ENCODE results near the gene EHD2.
A peak's percentile ranks its signal among the peaks of the same experiment; 100 is the strongest.
"Not testable (repeated sequence)": the region's sequence is repeated elsewhere in the genome, so short reads cannot be mapped to it uniquely, and the experiment has no call there.

The EHD2 gene

DNA sequence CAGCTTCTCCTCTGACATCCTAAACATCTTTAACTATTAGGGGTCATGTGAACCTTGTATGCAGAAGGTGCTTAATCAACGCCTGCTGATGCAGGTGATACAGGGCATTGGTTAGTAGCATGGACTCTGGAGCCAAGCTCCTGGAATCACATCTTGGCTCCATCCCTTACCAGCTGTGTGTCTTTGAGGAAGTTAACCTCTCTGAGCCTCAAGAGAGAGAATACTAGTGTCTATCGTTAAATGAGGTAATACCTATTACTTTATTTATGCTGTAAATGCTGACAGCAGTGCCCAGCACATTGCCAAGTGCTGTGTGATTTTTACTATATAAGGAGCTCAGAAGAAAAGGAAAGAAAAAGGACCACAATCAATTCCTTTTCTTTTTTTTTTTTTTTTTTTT lies 54.1 kb downstream of the EHD2 start:
- DNase-seq (ENCODE audit: low read depth in 2 of 2): no peak

DNA sequence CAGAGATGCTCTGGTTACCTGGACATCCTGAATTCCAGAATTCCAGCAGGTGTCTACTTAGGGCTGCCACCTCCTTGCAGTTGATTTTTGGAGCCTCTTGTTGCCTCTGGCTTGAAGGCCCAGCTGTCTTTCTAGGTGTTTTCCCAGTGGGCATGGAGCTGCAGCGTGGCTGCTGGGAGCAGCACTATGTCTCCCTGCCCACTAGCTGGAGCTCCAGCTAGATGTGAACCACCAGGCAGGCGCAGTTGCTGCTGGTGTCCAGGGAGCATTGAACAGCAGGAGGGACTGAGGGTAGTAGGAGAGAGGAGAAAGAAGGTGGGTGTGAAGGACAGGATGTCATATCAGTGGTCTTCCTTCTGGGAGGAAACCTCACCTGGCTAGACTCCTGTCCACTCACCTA lies 55.4 kb downstream of the EHD2 start:
- no peak for DNase-seq (ENCODE audit: low read depth in 2 of 2)

DNA sequence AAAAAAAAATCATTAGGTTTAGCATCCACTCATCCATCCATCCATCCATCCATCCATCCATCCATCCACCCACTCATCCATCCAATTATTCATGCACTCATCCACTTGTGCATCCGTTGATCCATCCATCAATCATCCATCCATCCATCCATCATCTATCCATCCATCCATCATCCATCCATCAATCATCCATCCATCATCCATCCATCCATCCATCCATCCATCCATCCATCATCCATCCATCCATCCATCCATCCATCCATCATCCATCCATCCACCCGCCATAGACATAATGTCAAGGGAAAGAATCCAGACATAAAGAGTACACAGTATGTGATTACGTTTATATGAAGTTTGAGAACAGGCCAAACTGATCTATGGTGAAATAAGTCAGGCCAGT lies 56.3 kb downstream of the EHD2 start:
- no peak for DNase-seq (ENCODE audit: low read depth in 2 of 2)

DNA sequence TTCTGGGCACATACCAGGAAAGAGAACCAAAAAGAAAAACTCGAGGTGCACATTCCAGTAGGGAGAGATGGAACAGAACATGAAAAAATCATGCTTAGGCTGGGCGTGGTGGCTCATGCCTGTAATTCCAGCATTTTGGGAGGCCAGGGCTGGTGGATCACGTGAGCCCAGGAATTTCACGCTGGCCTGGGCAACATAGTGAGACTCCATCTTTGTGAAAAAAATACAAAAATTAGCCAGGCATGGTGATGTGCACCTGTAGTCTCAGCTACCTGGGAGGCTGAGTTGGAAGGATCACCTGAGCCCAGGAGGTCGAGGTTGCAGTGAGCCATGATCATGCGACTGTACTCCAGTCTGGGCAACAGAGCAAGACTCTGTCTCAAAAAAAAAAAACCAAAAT lies 58.1 kb downstream of the EHD2 start:
- not testable (repeated sequence) for DNase-seq (ENCODE audit: low read depth in 2 of 2)

DNA sequence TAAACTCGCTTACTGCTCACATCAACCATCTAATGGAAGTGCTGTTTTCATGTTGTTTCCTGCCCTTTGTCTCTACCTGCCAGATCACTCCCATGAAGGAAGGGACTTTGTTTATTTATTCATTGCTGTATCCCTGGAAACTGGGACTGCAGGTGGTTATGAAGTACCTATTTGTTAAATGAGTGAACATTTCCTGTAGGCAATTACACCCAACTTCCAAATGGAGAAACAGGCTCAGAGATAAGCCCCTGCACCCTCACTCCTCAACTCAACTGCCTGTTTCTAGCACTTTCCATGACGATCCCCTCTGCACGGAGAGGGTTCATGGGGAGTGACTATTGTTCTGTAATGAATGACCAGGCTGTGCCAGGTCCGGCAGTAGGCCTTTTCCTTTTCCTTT lies 63.3 kb downstream of the EHD2 start:
- DNase-seq (ENCODE audit: low read depth in 2 of 2): no peak

DNA sequence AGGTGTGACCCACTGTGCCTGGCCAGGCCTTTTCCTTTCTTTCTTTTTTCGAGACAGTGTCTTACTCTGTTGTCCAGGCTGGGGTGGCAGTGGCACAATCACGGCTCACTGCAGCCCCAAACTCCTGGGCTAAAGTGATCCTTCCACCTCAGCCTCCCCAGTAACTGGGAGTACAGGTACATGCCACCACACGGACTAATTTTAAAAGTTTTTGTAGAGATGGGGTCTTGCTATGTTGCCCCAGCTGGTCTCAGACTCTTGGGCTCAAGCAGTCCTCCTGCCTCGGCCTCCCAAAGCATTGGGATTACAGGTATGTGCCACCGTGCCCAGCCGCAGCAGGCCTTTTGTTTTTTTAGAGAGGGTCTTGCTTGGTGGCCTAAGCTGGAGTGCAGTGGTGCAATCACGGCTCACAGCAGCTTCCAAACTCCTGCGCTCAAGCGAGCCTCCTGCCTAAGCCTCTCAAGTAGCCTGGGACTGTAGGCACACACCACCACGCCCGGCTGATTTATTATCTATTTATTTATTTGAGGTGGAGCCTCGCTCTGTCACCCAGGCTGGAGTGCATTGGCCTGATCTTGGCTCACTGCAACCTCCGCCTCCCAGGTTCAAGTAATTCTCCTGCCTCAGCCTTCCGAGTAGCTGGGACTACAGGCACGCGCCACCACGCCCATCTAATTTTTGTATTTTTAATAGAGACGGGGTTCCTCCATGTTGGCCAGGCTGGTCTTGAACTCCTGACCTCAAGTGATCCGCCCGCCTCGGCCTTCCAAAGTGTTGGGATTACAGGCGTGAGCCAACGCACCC lies 64.2 kb downstream of the EHD2 start:
- not testable (repeated sequence) for DNase-seq (ENCODE audit: low read depth in 2 of 2)

DNA sequence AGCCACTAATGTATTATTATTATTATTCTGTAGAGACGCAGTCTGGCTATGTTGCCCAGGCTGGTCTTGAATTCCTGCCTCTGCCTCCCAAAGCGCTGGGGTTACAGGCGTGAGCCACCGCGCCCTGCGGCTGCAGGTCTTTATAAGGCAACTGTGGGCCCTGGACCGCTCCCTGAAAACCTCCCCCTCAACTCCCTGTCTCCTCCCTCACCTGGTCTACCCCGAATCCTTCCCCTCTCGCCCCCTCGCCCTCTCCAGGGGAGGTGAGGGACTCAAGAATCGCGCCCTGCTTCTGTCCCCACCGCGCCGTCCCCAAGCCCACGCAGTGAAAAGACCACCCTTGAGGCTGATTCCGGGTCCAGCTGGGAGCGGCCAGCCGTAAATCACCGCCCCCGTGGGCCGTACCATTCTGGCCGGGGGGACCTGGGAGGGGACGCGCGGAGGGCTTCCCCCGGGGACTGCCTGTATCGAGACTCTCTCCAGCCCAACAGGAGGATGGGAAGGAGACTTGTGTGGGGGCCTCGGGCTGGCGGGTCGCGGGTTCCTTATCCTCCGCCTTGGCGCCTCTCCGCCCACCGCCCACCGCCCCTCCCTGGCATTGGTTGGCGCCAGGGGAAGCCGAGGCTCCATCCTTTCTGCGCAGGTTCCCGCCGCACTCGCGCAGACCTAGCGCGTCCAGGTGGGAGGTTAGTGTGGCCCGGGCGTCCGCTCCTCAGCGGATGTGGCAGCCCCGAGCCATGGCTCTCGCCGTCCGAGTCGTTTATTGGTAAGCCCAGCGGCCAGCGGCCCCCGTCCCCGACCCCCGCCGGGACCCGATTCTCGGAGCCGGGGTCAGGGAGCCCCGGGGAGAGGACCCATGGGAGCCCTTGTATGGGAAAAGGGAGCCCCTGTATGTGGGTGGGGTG lies 65.1 kb downstream of the EHD2 start, which contains the start of gene SELENOW:
TSS of gene SELENOW (plus strand) at position 655 of the 905 bp plus-strand sequence. CDS start at position 738, 83 bp downstream.
- DNase-seq (ENCODE audit: low read depth in 2 of 2): peak; percentile 53 to 60

DNA sequence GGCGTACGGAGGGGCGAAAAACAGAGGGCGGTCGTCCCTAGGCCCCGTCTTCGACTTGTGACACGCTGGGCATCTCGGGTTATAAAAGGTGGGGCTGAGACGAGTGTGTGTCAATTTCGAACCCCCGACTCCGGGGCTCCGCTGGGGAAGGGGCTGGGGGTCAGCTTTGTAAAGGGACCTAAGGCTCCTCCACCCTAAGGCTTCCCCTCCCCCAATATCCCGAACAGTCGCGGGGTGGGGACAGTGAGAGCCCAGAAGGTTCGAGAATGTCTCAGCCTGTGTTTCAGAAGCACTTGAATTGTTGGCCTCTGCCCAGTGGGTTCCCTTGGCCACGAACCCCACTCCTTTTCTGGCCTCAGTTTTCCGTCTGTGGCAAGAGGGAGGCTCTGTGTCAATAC lies 65.7 kb downstream of the EHD2 start:
- no peak for DNase-seq (ENCODE audit: low read depth in 2 of 2)

DNA sequence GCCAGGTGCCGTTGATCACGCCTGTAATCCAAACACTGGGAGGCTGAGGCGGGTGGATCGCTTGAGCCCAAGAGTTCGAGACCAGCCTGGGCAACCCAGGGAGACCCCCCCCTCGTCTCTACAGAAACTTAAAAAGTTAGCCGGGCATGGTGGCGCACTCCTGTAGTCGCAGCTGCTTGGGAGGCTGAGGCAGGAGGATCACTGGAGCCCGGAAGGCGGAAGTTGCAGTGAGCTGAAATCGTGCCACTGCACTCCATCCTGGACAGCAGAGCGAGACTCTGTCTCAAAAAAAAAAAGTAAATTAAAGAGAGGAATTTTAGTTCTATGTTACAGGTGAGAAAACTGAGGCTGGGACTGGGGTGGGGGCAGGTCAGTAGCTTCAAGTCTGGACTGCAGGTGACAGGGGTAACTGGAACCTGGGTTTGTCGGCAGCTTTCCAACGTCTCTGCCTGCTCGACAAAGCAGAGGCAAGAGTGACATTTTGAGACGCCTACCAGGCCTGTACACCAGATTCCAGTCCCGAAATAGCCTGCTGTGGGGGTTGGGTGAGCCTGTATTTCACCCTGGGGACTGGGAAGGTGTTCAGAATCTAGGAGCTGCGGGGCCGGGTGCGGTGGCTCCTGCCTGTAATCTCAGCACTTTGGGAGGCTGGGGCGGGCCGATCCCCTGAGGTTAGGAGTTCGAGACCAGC lies 66.4 kb downstream of the EHD2 start:
- no peak for DNase-seq (ENCODE audit: low read depth in 2 of 2)

DNA sequence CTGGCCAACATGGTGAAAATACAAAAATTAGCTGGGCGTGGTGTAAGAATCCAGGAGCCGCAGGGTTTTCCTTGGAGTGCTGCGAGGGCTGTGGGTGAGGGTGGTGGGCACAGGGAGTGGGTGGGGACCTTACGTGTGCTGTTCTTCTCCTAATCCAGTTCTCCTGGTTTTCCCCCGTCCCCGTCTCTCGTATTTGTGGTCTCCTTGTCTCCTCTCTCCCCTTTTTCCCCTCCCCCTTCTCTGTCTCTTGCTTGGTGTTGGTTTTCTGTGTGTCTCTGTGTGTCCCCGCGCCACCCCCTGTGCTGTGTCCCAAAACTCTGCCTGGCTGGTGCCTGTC lies 67.0 kb downstream of the EHD2 start:
- DNase-seq (ENCODE audit: low read depth in 2 of 2): no peak

DNA sequence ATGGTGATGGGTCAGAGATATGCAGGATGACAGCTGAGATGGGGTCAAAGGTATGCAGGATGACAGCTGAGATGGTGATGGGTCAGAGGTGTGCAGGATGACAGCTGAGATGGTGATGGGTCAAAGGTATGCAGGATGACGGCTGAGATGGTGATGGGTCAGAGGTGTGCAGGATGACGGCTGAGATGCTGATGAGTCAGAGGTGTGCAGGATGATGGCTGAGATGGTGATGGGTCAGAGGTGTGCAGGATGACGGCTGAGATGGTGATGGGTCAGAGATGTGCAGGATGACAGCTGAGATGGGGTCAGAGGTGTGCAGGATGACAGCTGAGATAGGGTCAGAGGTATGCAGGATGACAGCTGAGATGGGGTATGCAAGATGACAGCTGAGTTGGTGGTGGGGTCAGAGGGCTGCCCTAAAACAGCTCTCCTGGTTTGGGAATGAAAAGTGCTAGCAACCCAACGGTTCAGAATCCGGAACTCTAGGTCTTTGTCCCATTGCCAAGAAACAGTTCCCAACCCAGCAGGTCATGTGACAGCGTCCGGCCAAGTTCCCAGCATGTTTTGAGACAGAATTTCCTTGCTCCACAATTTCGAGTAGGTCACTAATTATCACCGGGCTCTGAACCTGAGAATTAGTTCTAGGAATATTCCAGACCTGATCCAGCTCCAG lies 68.5 kb downstream of the EHD2 start:
- DNase-seq (ENCODE audit: low read depth in 2 of 2): no peak

DNA sequence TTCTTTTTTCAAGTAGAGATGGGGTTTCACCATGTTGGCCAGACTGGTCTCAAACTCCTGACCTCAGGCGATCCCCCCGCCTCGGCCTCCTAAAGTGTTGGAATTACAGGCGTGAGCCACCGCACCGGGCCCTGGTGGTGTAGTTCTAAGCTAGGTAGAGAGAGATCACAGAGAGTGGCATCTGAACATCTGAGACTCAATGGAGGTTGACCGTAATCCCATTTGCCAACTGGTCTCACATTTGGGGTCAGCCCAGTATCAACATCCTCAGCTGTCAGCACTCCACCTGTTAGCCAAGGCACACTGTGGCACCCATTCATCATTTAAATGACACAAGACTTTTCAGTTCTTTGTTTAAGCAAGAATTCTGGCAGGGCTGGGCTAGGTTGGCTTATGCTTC lies 73.3 kb downstream of the EHD2 start:
- DNase-seq (ENCODE audit: low read depth in 2 of 2): no peak

DNA sequence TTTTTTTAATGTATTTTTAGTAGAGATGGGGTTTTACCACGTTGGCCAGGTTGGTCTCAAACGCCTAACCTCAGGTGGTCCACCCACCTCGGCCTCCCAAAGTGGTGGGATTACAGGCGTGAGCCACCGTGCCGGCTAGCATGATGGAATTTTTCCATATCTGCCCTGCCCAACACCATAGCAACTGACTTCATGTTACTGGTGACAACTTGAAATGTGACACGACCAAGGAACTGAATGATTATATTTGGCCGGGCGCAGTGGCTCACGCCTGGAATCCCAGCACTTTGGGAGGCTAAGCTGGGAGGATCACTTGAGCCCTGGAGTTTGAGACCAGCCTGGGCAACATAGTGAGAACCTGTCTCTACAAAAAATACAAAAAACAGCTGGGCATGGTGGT lies 74.1 kb downstream of the EHD2 start:
- DNase-seq (ENCODE audit: low read depth in 2 of 2): not testable (repeated sequence)

DNA sequence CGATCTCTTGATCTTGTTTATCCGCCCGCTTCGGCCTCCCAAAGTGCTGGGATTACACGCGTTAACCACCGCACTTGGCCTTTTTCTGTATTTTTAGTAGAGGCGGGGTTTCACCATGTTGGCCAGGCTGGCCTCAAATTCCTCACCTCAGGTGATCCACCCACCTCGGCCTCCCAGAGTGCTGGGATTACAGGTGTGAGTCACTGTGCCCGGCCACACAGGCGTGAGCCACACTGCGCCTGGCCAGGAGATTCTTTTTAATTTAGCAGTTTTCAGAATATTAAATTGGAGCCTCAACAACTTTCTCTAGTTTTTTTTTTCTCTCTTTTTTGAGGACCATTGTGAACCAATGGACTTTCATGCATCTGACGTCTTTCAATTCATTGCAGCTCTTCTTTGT lies 76.6 kb downstream of the EHD2 start:
- DNase-seq (ENCODE audit: low read depth in 2 of 2): not testable (repeated sequence)

DNA sequence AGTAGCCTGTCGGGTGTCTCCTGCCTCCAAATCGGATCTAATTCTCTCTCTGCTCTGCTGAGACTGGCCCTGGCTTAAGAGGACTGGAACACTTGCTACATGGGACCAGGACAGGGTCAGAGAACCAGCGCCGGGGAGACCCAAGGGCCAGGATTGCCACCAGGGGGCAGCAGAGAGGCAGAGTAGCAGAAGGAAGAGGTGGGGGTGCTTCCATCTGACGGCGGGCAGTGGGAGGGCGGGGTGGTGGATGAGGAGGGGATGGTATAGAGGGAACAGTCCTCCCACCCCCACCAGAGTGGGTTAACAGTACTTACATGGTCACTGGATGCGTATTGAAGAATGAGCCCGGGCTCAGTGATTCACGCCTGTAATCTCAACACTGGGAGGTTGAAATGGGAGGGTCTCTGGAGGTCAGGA lies 77.2 kb downstream of the EHD2 start:
- DNase-seq (ENCODE audit: low read depth in 2 of 2): peak; percentile 51 to 79

DNA sequence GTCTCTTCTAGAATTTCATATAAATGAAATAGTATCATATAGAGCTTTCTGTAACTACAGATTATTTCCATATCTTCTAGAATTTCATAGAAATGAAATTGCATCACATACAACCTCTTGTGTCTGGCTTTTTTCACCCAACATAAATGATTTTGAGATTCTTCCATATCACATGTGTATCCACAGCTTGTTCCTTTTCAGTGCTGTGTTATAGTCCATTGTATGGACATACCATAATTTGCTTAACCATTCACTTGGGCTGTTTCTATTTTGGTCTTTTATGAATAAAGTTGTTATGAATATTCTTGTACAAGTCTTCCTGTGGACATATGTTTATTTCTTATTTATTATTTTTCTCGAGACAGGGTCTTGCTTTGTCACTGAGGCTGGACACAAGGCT lies 79.4 kb downstream of the EHD2 start:
- DNase-seq (ENCODE audit: low read depth in 2 of 2): no peak

Data from stimulated activated CD8-positive, alpha-beta memory T cell treated with anti-CD3 and anti-CD28 coated beads, Interleukin-7, amount 100 ng/mL, for 1 hour (primary cell).